Peyer's patch (tissue), 4 donors: ENCODE data around the gene KLHL20. TPM values are rescaled to one million over a fixed set of nuclear protein-coding genes. Genes with fewer than 3 reads are reported as not detected.
"Not testable (repeated sequence)": the region's sequence is repeated elsewhere in the genome, so short reads cannot be mapped to it uniquely, and the experiment has no call there.

Experiments
- DNase-seq, 3 donors: peaks; one replicate each; pipeline ENCODE4 v3.0.0-alpha.2; 2017 to 2019
- H3K27ac ChIP-seq, 4 donors: fragments of 200-600 bp; sonication (generic); one replicate each; pipeline ENCODE4 v1.5.1; 2016 to 2019
- H3K27me3 ChIP-seq, 2 donors: fragments of 200-600 bp; sonication (generic); one replicate each; pipeline ENCODE4 v1.5.1; 2019
- H3K36me3 ChIP-seq, 3 donors: fragments of 200-600 bp; sonication (generic); one replicate each; pipeline ENCODE4 v1.5.1; 2016 to 2019
- H3K4me1 ChIP-seq, 4 donors: fragments of 200-600 bp; sonication (generic); one replicate each; pipeline ENCODE4 v1.5.1; 2016 to 2019
- H3K4me3 ChIP-seq, 4 donors: fragments of 200-600 bp; sonication (generic); 1 replicate in 3 of 4; 2 replicates in 1 of 4; pipeline ENCODE4 v1.5.1; 2016 to 2019; ENCODE audit warnings: mild to moderate bottlenecking in 1 of 4
- H3K9me3 ChIP-seq, 4 donors: fragments of 200-600 bp; sonication (generic); one replicate each; pipeline ENCODE4 v1.5.1; 2016 to 2019; ENCODE audit warnings: mild to moderate bottlenecking in 1 of 4
- POLR2A ChIP-seq, 2 donors: fragments of 450-650 bp; IDR thresholded peaks; one replicate each; pipeline ENCODE4 v1.5.1; 2017; ENCODE audit warnings: antibody characterized with exemption in 2 of 2, mild to moderate bottlenecking in 2 of 2, moderate library complexity in 2 of 2
- total RNA-seq, 4 donors: library from RNA; depleted of rRNA; stranded (reverse); fragments of >200 nt; gene quantifications; one replicate each; pipeline ENCODE4 v1.1.0, GENCODE V29; 2016
- TF ChIP-seq, protein P1 (sequence below), 6 experiments: fragments of 450-650 bp in 4 of 6; fragments of 200-600 bp in 2 of 6; sonication (generic) in 1 of 6; IDR thresholded peaks; one replicate each; pipeline ENCODE4 v1.5.1; 2017 to 2019; ENCODE audit warnings: antibody characterized with exemption in 6 of 6, mild to moderate bottlenecking in 3 of 6, moderate library complexity in 1 of 6

KLHL20 gene
- total RNA-seq, 4 donors from 2014 or later: 24.8 to 38.5 (median 33.6) TPM

DNA sequence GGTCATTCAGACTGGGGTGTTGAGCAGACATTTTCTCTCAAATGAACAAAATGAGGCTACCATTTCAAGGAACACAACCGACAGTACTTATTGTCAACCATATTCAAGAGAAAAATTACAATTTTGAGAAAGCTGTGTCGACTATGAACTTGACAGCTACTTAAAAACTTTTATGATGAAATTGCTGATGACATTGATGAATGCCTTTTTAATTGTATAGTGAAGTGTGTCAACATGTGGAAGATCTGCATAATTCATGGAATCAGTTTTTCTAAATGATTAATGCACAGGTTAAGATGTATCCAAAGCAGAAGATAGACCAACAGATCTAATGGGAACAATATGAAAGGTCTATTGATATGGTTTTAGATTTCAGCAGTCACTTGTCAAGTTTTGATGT, 75.1 kb downstream of the KLHL20 start:
- DNase-seq: no peak
- no peak overlapping the region for H3K27ac ChIP-seq
- TF ChIP-seq, protein P1, sequence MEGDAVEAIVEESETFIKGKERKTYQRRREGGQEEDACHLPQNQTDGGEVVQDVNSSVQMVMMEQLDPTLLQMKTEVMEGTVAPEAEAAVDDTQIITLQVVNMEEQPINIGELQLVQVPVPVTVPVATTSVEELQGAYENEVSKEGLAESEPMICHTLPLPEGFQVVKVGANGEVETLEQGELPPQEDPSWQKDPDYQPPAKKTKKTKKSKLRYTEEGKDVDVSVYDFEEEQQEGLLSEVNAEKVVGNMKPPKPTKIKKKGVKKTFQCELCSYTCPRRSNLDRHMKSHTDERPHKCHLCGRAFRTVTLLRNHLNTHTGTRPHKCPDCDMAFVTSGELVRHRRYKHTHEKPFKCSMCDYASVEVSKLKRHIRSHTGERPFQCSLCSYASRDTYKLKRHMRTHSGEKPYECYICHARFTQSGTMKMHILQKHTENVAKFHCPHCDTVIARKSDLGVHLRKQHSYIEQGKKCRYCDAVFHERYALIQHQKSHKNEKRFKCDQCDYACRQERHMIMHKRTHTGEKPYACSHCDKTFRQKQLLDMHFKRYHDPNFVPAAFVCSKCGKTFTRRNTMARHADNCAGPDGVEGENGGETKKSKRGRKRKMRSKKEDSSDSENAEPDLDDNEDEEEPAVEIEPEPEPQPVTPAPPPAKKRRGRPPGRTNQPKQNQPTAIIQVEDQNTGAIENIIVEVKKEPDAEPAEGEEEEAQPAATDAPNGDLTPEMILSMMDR (IDR thresholded peaks at IDR 0.05): no peak
- no peak for TF ChIP-seq POLR2A (IDR thresholded peaks at IDR 0.05)

GRCh38 chr1:173798078-173798477, 83.3 kb downstream of the KLHL20 start:
- no peaks in the 10 kb centered on the region for H3K27me3 ChIP-seq
- H3K4me1 ChIP-seq: no peaks in the 10 kb centered on the region
- H3K9me3 ChIP-seq: no peaks in the 10 kb centered on the region
- no peak overlapping the region for H3K27ac ChIP-seq
- DNase-seq: no peak
- TF ChIP-seq, protein P1 (IDR thresholded peaks at IDR 0.05): no peak
- no peak for TF ChIP-seq POLR2A (IDR thresholded peaks at IDR 0.05)
- H3K4me3 ChIP-seq: no peak overlapping the region
- peaks cover 0 to 7% (median 0%) of the 10 kb centered on the region in 3 donors for H3K36me3 ChIP-seq

More for the DNA sequence above, 75.1 kb downstream of the KLHL20 start:
- H3K36me3 ChIP-seq: peaks cover 0 to 17% (median 0%) of the 10 kb centered on the region in 3 donors
- no peaks in the 10 kb centered on the region for H3K4me1 ChIP-seq
- no peaks in the 10 kb centered on the region for H3K9me3 ChIP-seq
- no peak overlapping the region for H3K4me3 ChIP-seq
- no peaks in the 10 kb centered on the region for H3K27me3 ChIP-seq

GRCh38 chr1:173799995-173800394, 85.2 kb downstream of the KLHL20 start:
- not testable (repeated sequence) for H3K27me3 ChIP-seq, H3K36me3 ChIP-seq, DNase-seq, H3K4me3 ChIP-seq, H3K9me3 ChIP-seq, H3K27ac ChIP-seq, H3K4me1 ChIP-seq

DNA sequence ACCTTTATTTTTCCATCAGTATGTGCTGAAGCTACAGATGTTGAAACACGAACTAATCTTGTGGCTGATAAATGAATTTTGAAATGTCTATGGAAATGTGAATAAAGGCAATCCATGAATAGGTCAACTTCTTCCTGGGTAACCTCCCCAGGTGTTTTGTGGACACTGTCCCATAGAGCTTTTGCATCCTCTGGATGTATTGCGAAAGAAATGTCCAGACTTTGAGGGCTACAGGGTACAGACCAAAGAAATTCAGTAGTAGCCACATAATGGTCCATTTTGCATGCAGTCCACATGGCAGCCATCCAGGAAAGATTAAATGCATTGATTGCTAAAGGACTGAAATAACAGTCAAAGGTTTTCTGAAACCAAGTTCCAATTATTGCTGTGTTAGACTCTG, 88.2 kb downstream of the KLHL20 start:
- H3K27ac ChIP-seq: no peak overlapping the region
- no peak overlapping the region for H3K4me3 ChIP-seq
- H3K9me3 ChIP-seq: no peaks in the 10 kb centered on the region
- DNase-seq: no peak
- TF ChIP-seq, protein P1 (IDR thresholded peaks at IDR 0.05): no peak
- no peak for TF ChIP-seq POLR2A (IDR thresholded peaks at IDR 0.05)
- peaks cover 0 to 13% (median 0%) of the 10 kb centered on the region in 3 donors for H3K36me3 ChIP-seq
- no peaks in the 10 kb centered on the region for H3K27me3 ChIP-seq
- no peaks in the 10 kb centered on the region for H3K4me1 ChIP-seq

- H3K9me3 ChIP-seq, H3K27me3 ChIP-seq, DNase-seq, H3K27ac ChIP-seq, H3K36me3 ChIP-seq, H3K4me1 ChIP-seq, H3K4me3 ChIP-seq: not testable (repeated sequence)
Observed at GRCh38 chr1:173813654-173814053, 98.9 kb downstream of the KLHL20 start.

DNA sequence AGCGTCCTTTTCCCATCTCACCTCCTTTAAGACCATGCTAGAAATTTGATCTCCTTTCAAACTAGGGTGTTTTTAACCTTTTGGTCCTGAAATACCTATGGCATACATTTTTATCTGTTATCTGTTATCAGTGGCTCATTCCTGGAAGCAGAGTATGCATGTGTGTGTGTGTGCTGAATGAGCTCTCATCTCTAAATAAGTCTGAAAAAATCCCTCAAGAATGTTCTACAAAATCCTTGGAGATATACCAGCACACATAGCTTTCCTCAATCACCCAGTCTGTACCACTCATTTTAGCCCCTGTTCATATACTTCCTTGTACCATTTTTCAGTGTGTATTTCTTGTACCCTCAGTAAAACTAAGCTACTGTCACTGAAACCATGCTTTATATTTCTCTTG, 103.7 kb downstream of the KLHL20 start:
- Histone ChIP-seq H3K36me3 (no peaks in the 10 kb centered on the region), H3K27me3 (no peaks in the 10 kb centered on the region), H3K9me3 (no peaks in the 10 kb centered on the region), H3K4me3 (no peak overlapping the region), H3K27ac (no peak overlapping the region), H3K4me1 (peaks cover 0 to 9% (median 1%) of the 10 kb centered on the region in 4 donors)
- DNase-seq: no peak
- TF ChIP-seq POLR2A (IDR thresholded peaks at IDR 0.05): no peak
- TF ChIP-seq, protein P1 (IDR thresholded peaks at IDR 0.05): no peak

GRCh38 chr1:173821680-173822079, 106.9 kb downstream of the KLHL20 start:
- DNase-seq: no peak
- no peak overlapping the region for H3K27ac ChIP-seq
- H3K36me3 ChIP-seq: no peaks in the 10 kb centered on the region
- no peaks in the 10 kb centered on the region for H3K9me3 ChIP-seq
- no peak for TF ChIP-seq POLR2A (IDR thresholded peaks at IDR 0.05)
- TF ChIP-seq, protein P1 (IDR thresholded peaks at IDR 0.05): no peak
- H3K4me3 ChIP-seq: no peak overlapping the region
- H3K4me1 ChIP-seq: peaks cover 0 to 12% (median 3%) of the 10 kb centered on the region in 4 donors
- H3K27me3 ChIP-seq: no peaks in the 10 kb centered on the region
